H9 (cell line): ENCODE data around the gene CAB39. TPM values are rescaled to one million over a fixed set of nuclear protein-coding genes. Genes with fewer than 3 reads are reported as not detected.

Source experiments
- DNase-seq: peaks from one replicate; pipeline ENCODE4 v3.0.0-alpha.2; 2017
- H2AFZ ChIP-seq: one replicate; pipeline ENCODE4 v1.6.1; 2013; ENCODE audit warnings: mild to moderate bottlenecking, low read length, control low read depth, moderate library complexity
- H2AK5ac ChIP-seq: 2 replicates; pipeline ENCODE4 v1.6.1; 2013; ENCODE audit warnings: low read length, control low read depth, mixed read lengths; ENCODE audit not compliant: insufficient read length
- H2BK120ac ChIP-seq: one replicate; pipeline ENCODE4 v1.6.1; 2013; ENCODE audit warnings: low read depth, mild to moderate bottlenecking, low read length, control low read depth, inconsistent platforms; ENCODE audit not compliant: poor library complexity, severe bottlenecking
- H2BK12ac ChIP-seq: 2 replicates; pipeline ENCODE4 v1.6.1; 2013; ENCODE audit warnings: low read length, control low read depth, mixed read lengths, low read depth; ENCODE audit not compliant: insufficient read length
- H2BK15ac ChIP-seq: 2 replicates; pipeline ENCODE4 v1.6.1; 2013; ENCODE audit warnings: low read depth, low read length, control low read depth
- H2BK20ac ChIP-seq: one replicate; pipeline ENCODE4 v1.6.1; 2013; ENCODE audit warnings: low read depth, mild to moderate bottlenecking, low read length, control low read depth, inconsistent platforms; ENCODE audit not compliant: poor library complexity, severe bottlenecking
- H2BK5ac ChIP-seq: 2 replicates; pipeline ENCODE4 v1.6.1; 2013; ENCODE audit warnings: low read length, control low read depth, mixed read lengths; ENCODE audit not compliant: insufficient read length
- H3K14ac ChIP-seq: 2 replicates; pipeline ENCODE4 v1.6.1; 2013; ENCODE audit warnings: low read length, control low read depth; ENCODE audit not compliant: insufficient read depth
- H3K18ac ChIP-seq: 2 replicates; pipeline ENCODE4 v1.6.1; 2013; ENCODE audit warnings: low read depth, mild to moderate bottlenecking, mixed read lengths, low read length, control low read depth; ENCODE audit not compliant: insufficient read length
- H3K23ac ChIP-seq: 2 replicates; pipeline ENCODE4 v1.6.1; 2013; ENCODE audit warnings: low read length, control low read depth, mixed read lengths, low read depth; ENCODE audit not compliant: insufficient read length
- H3K23me2 ChIP-seq: 2 replicates; pipeline ENCODE4 v1.6.1; 2013; ENCODE audit warnings: low read depth, mild to moderate bottlenecking, mixed read lengths, low read length, control low read depth; ENCODE audit not compliant: insufficient read length, poor library complexity, severe bottlenecking
- H3K27ac ChIP-seq: 2 replicates; pipeline ENCODE4 v1.5.1; 2013; ENCODE audit warnings: low read length, control low read depth, mixed read lengths, low read depth; ENCODE audit not compliant: insufficient read length
- H3K27me3 ChIP-seq: 2 replicates; pipeline ENCODE4 v1.6.1; 2013; ENCODE audit warnings: low read length, control low read depth, inconsistent platforms; ENCODE audit not compliant: insufficient read depth
- H3K4ac ChIP-seq: 2 replicates; pipeline ENCODE4 v1.6.1; 2013; ENCODE audit warnings: low read depth, mild to moderate bottlenecking, control low read depth, inconsistent platforms, low read length, moderate library complexity
- H3K4me1 ChIP-seq: 2 replicates; pipeline ENCODE4 v1.6.1; 2013; ENCODE audit warnings: low read length, control low read depth, inconsistent platforms; ENCODE audit not compliant: insufficient read depth
- H3K4me2 ChIP-seq: 2 replicates; pipeline ENCODE4 v1.6.1; 2013; ENCODE audit warnings: low read length, control low read depth, mixed read lengths; ENCODE audit not compliant: insufficient read length, insufficient read depth
- H3K56ac ChIP-seq: 2 replicates; pipeline ENCODE4 v1.6.1; 2013; ENCODE audit warnings: low read depth, mild to moderate bottlenecking, mixed read lengths, low read length, control low read depth; ENCODE audit not compliant: insufficient read length
- H3K79me1 ChIP-seq: 2 replicates; pipeline ENCODE4 v1.6.1; 2013; ENCODE audit warnings: low read depth, mild to moderate bottlenecking, moderate library complexity, low read length, control low read depth, inconsistent platforms; ENCODE audit not compliant: insufficient read depth, poor library complexity, severe bottlenecking
- H3K79me2 ChIP-seq: 2 replicates; pipeline ENCODE4 v1.6.1; 2013; ENCODE audit warnings: low read length, control low read depth, inconsistent platforms; ENCODE audit not compliant: insufficient read depth
- H3K9ac ChIP-seq: 2 replicates; pipeline ENCODE4 v1.6.1; 2013; ENCODE audit warnings: low read length, control low read depth, mixed read lengths; ENCODE audit not compliant: insufficient read length; ENCODE audit errors: extremely low read depth
- H3K9me3 ChIP-seq: one replicate; pipeline ENCODE4 v1.6.1; 2013; ENCODE audit warnings: low read depth, low read length, inconsistent platforms; ENCODE audit not compliant: control insufficient read depth
- H3T11ph ChIP-seq: one replicate; pipeline ENCODE4 v1.6.1; 2013; ENCODE audit warnings: mild to moderate bottlenecking, low read length, control low read depth, inconsistent platforms
- H4K20me1 ChIP-seq: one replicate; pipeline ENCODE4 v1.6.1; 2013; ENCODE audit not compliant: control insufficient read depth, insufficient read length, insufficient read depth
- H4K5ac ChIP-seq: 2 replicates; pipeline ENCODE4 v1.6.1; 2013; ENCODE audit warnings: low read depth, mild to moderate bottlenecking, mixed read lengths, low read length, control low read depth; ENCODE audit not compliant: insufficient read length
- H4K8ac ChIP-seq: replicated peaks from 2 replicates; pipeline ENCODE4 v1.6.1; 2013; ENCODE audit warnings: low read length, control low read depth, mixed read lengths, low read depth; ENCODE audit not compliant: insufficient read length
- H4K91ac ChIP-seq: 2 replicates; pipeline ENCODE4 v1.6.1; 2013; ENCODE audit warnings: low read depth, mild to moderate bottlenecking, moderate library complexity, mixed read lengths, low read length, control low read depth; ENCODE audit not compliant: insufficient read length
- H3K27ac Mint-ChIP-seq, 3 experiments: 2 replicates in 2 of 3; 3 replicates in 1 of 3; pipeline ENCODE4 v1.8.0; 2020 to 2021; ENCODE audit warnings: mixed read lengths in 3 of 3, mild to moderate bottlenecking in 1 of 3, moderate library complexity in 1 of 3
- H3K27me3 Mint-ChIP-seq: 2 replicates; pipeline ENCODE4 v1.8.0; 2021; ENCODE audit warnings: low read depth, mild to moderate bottlenecking, moderate library complexity, mixed read lengths
- H3K36me3 Mint-ChIP-seq, 3 experiments: 2 replicates in 2 of 3; 3 replicates in 1 of 3; pipeline ENCODE4 v1.8.0; 2020 to 2021; ENCODE audit warnings: low read depth in 3 of 3, mixed read lengths in 3 of 3; ENCODE audit not compliant: insufficient read depth in 1 of 3
- H3K4me1 Mint-ChIP-seq, 2 experiments: 2 replicates each; pipeline ENCODE4 v1.8.0; 2020; ENCODE audit warnings: mixed read lengths in 2 of 2
- H3K4me3 Mint-ChIP-seq, 2 experiments: 2 replicates in 1 of 2; 3 replicates in 1 of 2; pipeline ENCODE4 v1.8.0; 2020 to 2021; ENCODE audit warnings: mild to moderate bottlenecking in 2 of 2, mixed read lengths in 2 of 2, moderate library complexity in 1 of 2
- H3K9me3 Mint-ChIP-seq, 2 experiments: 2 replicates in 1 of 2; 3 replicates in 1 of 2; pipeline ENCODE4 v1.8.0; 2020; ENCODE audit warnings: mild to moderate bottlenecking in 2 of 2, mixed read lengths in 2 of 2, moderate library complexity in 1 of 2
- CTCF ChIP-seq: fragments of 200-600 bp; sonication (generic); conservative IDR thresholded peaks from 3 replicates; pipeline ENCODE4 v1.8.0; 2021; ENCODE audit warnings: antibody characterized with exemption, mild to moderate bottlenecking
- WGBS: extraction: QIAGEN DNeasy Blood & Tissue Kit; methylation state at CpG from one replicate; pipeline ENCODE4 v1.1.7; 2013; ENCODE audit warnings: missing lambda C conversion rate, low lambda C conversion rate, mixed read lengths; ENCODE audit not compliant: insufficient read length; ENCODE audit errors: extremely low coverage; 5-methylcytosine and 5-hydroxymethylcytosine counted together
- total RNA-seq: library from RNA; stranded (reverse); gene quantifications from 2 replicates; pipeline ENCODE4 v1.2.1, GENCODE V29; 2021

The CAB39 gene
- total RNA-seq, 1 experiment from 2014 or later = 42.7 TPM

GRCh38 chr2:230674401-230674800 is 38.2 kb upstream of the CAB39 start:
- Mint-ChIP-seq H3K27me3 (peaks cover 5% of the 10 kb centered on the region), H3K9me3 (peaks cover 13% of the 10 kb centered on the region in 2 experiments; a peak in 4 of 5 replicates), H3K4me3 (no peak overlapping the region), H3K4me1 (peaks cover 8 to 9% of the 10 kb centered on the region in 2 experiments), H3K27ac (no peak overlapping the region; a peak in 1 of 7 replicates), H3K36me3 (peaks cover 2 to 12% (median 8%) of the 10 kb centered on the region in 3 experiments; a peak in 3 of 7 replicates)
- Histone ChIP-seq H3K79me1 (no peaks in the 10 kb centered on the region), H3K27me3 (no peaks in the 10 kb centered on the region), H3K79me2 (no peaks in the 10 kb centered on the region), H3K4me1 (no peaks in the 10 kb centered on the region), H3K4me2 (no peak overlapping the region), H4K8ac (no peak overlapping the region), H3K4ac (no peak overlapping the region), H4K91ac (no peak overlapping the region), H3K14ac (no peak overlapping the region), H2BK120ac (no peak overlapping the region), H2BK15ac (no peak overlapping the region), H3K9ac (no peak overlapping the region), H3K56ac (no peak overlapping the region), H3T11ph (no peak overlapping the region), H3K23me2 (no peaks in the 10 kb centered on the region), H2AK5ac (no peak overlapping the region), H3K27ac (no peak overlapping the region), H3K18ac (no peak overlapping the region), H2BK12ac (no peak overlapping the region), H2BK20ac (no peak overlapping the region), H4K20me1 (no peaks in the 10 kb centered on the region), H3K23ac (no peak overlapping the region), H3K9me3 (no peaks in the 10 kb centered on the region), H4K5ac (no peak overlapping the region), H2BK5ac (no peak overlapping the region), H2AFZ (no peak overlapping the region)
- no CpG with 5 or more reads among the region's 2 CpGs for WGBS
- no peak for TF ChIP-seq CTCF
- no peak for DNase-seq
